H9 (cell line): ENCODE results near the gene PACS1. TPM values are rescaled to one million over a fixed set of nuclear protein-coding genes. Genes with fewer than 3 reads are reported as not detected.
A peak's percentile ranks its signal among the peaks of the same experiment; 100 is the strongest.

ENCODE experiments used
- DNase-seq: peaks from one replicate; pipeline ENCODE4 v3.0.0-alpha.2; 2017
- H2AFZ ChIP-seq: one replicate; pipeline ENCODE4 v1.6.1; 2013; ENCODE audit warnings: mild to moderate bottlenecking, low read length, control low read depth, moderate library complexity
- H2AK5ac ChIP-seq: 2 replicates; pipeline ENCODE4 v1.6.1; 2013; ENCODE audit warnings: low read length, control low read depth, mixed read lengths; ENCODE audit not compliant: insufficient read length
- H2BK120ac ChIP-seq: one replicate; pipeline ENCODE4 v1.6.1; 2013; ENCODE audit warnings: low read depth, mild to moderate bottlenecking, low read length, control low read depth, inconsistent platforms; ENCODE audit not compliant: poor library complexity, severe bottlenecking
- H2BK12ac ChIP-seq: 2 replicates; pipeline ENCODE4 v1.6.1; 2013; ENCODE audit warnings: low read length, control low read depth, mixed read lengths, low read depth; ENCODE audit not compliant: insufficient read length
- H2BK15ac ChIP-seq: 2 replicates; pipeline ENCODE4 v1.6.1; 2013; ENCODE audit warnings: low read depth, low read length, control low read depth
- H2BK20ac ChIP-seq: one replicate; pipeline ENCODE4 v1.6.1; 2013; ENCODE audit warnings: low read depth, mild to moderate bottlenecking, low read length, control low read depth, inconsistent platforms; ENCODE audit not compliant: poor library complexity, severe bottlenecking
- H2BK5ac ChIP-seq: 2 replicates; pipeline ENCODE4 v1.6.1; 2013; ENCODE audit warnings: low read length, control low read depth, mixed read lengths; ENCODE audit not compliant: insufficient read length
- H3K14ac ChIP-seq: 2 replicates; pipeline ENCODE4 v1.6.1; 2013; ENCODE audit warnings: low read length, control low read depth; ENCODE audit not compliant: insufficient read depth
- H3K18ac ChIP-seq: 2 replicates; pipeline ENCODE4 v1.6.1; 2013; ENCODE audit warnings: low read depth, mild to moderate bottlenecking, mixed read lengths, low read length, control low read depth; ENCODE audit not compliant: insufficient read length
- H3K23ac ChIP-seq: 2 replicates; pipeline ENCODE4 v1.6.1; 2013; ENCODE audit warnings: low read length, control low read depth, mixed read lengths, low read depth; ENCODE audit not compliant: insufficient read length
- H3K23me2 ChIP-seq: 2 replicates; pipeline ENCODE4 v1.6.1; 2013; ENCODE audit warnings: low read depth, mild to moderate bottlenecking, mixed read lengths, low read length, control low read depth; ENCODE audit not compliant: insufficient read length, poor library complexity, severe bottlenecking
- H3K27ac ChIP-seq: 2 replicates; pipeline ENCODE4 v1.5.1; 2013; ENCODE audit warnings: low read length, control low read depth, mixed read lengths, low read depth; ENCODE audit not compliant: insufficient read length
- H3K27me3 ChIP-seq: 2 replicates; pipeline ENCODE4 v1.6.1; 2013; ENCODE audit warnings: low read length, control low read depth, inconsistent platforms; ENCODE audit not compliant: insufficient read depth
- H3K4ac ChIP-seq: 2 replicates; pipeline ENCODE4 v1.6.1; 2013; ENCODE audit warnings: low read depth, mild to moderate bottlenecking, control low read depth, inconsistent platforms, low read length, moderate library complexity
- H3K4me1 ChIP-seq: 2 replicates; pipeline ENCODE4 v1.6.1; 2013; ENCODE audit warnings: low read length, control low read depth, inconsistent platforms; ENCODE audit not compliant: insufficient read depth
- H3K4me2 ChIP-seq: 2 replicates; pipeline ENCODE4 v1.6.1; 2013; ENCODE audit warnings: low read length, control low read depth, mixed read lengths; ENCODE audit not compliant: insufficient read length, insufficient read depth
- H3K56ac ChIP-seq: 2 replicates; pipeline ENCODE4 v1.6.1; 2013; ENCODE audit warnings: low read depth, mild to moderate bottlenecking, mixed read lengths, low read length, control low read depth; ENCODE audit not compliant: insufficient read length
- H3K79me1 ChIP-seq: 2 replicates; pipeline ENCODE4 v1.6.1; 2013; ENCODE audit warnings: low read depth, mild to moderate bottlenecking, moderate library complexity, low read length, control low read depth, inconsistent platforms; ENCODE audit not compliant: insufficient read depth, poor library complexity, severe bottlenecking
- H3K79me2 ChIP-seq: 2 replicates; pipeline ENCODE4 v1.6.1; 2013; ENCODE audit warnings: low read length, control low read depth, inconsistent platforms; ENCODE audit not compliant: insufficient read depth
- H3K9ac ChIP-seq: 2 replicates; pipeline ENCODE4 v1.6.1; 2013; ENCODE audit warnings: low read length, control low read depth, mixed read lengths; ENCODE audit not compliant: insufficient read length; ENCODE audit errors: extremely low read depth
- H3K9me3 ChIP-seq: one replicate; pipeline ENCODE4 v1.6.1; 2013; ENCODE audit warnings: low read depth, low read length, inconsistent platforms; ENCODE audit not compliant: control insufficient read depth
- H3T11ph ChIP-seq: one replicate; pipeline ENCODE4 v1.6.1; 2013; ENCODE audit warnings: mild to moderate bottlenecking, low read length, control low read depth, inconsistent platforms
- H4K20me1 ChIP-seq: one replicate; pipeline ENCODE4 v1.6.1; 2013; ENCODE audit not compliant: control insufficient read depth, insufficient read length, insufficient read depth
- H4K5ac ChIP-seq: 2 replicates; pipeline ENCODE4 v1.6.1; 2013; ENCODE audit warnings: low read depth, mild to moderate bottlenecking, mixed read lengths, low read length, control low read depth; ENCODE audit not compliant: insufficient read length
- H4K8ac ChIP-seq: replicated peaks from 2 replicates; pipeline ENCODE4 v1.6.1; 2013; ENCODE audit warnings: low read length, control low read depth, mixed read lengths, low read depth; ENCODE audit not compliant: insufficient read length
- H4K91ac ChIP-seq: 2 replicates; pipeline ENCODE4 v1.6.1; 2013; ENCODE audit warnings: low read depth, mild to moderate bottlenecking, moderate library complexity, mixed read lengths, low read length, control low read depth; ENCODE audit not compliant: insufficient read length
- H3K27ac Mint-ChIP-seq, 3 experiments: 2 replicates in 2 of 3; 3 replicates in 1 of 3; pipeline ENCODE4 v1.8.0; 2020 to 2021; ENCODE audit warnings: mixed read lengths in 3 of 3, mild to moderate bottlenecking in 1 of 3, moderate library complexity in 1 of 3
- H3K27me3 Mint-ChIP-seq: 2 replicates; pipeline ENCODE4 v1.8.0; 2021; ENCODE audit warnings: low read depth, mild to moderate bottlenecking, moderate library complexity, mixed read lengths
- H3K36me3 Mint-ChIP-seq, 3 experiments: 2 replicates in 2 of 3; 3 replicates in 1 of 3; pipeline ENCODE4 v1.8.0; 2020 to 2021; ENCODE audit warnings: low read depth in 3 of 3, mixed read lengths in 3 of 3; ENCODE audit not compliant: insufficient read depth in 1 of 3
- H3K4me1 Mint-ChIP-seq, 2 experiments: 2 replicates each; pipeline ENCODE4 v1.8.0; 2020; ENCODE audit warnings: mixed read lengths in 2 of 2
- H3K4me3 Mint-ChIP-seq, 2 experiments: 2 replicates in 1 of 2; 3 replicates in 1 of 2; pipeline ENCODE4 v1.8.0; 2020 to 2021; ENCODE audit warnings: mild to moderate bottlenecking in 2 of 2, mixed read lengths in 2 of 2, moderate library complexity in 1 of 2
- H3K9me3 Mint-ChIP-seq, 2 experiments: 2 replicates in 1 of 2; 3 replicates in 1 of 2; pipeline ENCODE4 v1.8.0; 2020; ENCODE audit warnings: mild to moderate bottlenecking in 2 of 2, mixed read lengths in 2 of 2, moderate library complexity in 1 of 2
- CTCF ChIP-seq: fragments of 200-600 bp; sonication (generic); conservative IDR thresholded peaks from 3 replicates; pipeline ENCODE4 v1.8.0; 2021; ENCODE audit warnings: antibody characterized with exemption, mild to moderate bottlenecking
- WGBS: extraction: QIAGEN DNeasy Blood & Tissue Kit; methylation state at CpG from one replicate; pipeline ENCODE4 v1.1.7; 2013; ENCODE audit warnings: missing lambda C conversion rate, low lambda C conversion rate, mixed read lengths; ENCODE audit not compliant: insufficient read length; ENCODE audit errors: extremely low coverage; 5-methylcytosine and 5-hydroxymethylcytosine counted together
- total RNA-seq: library from RNA; stranded (reverse); gene quantifications from 2 replicates; pipeline ENCODE4 v1.2.1, GENCODE V29; 2021

PACS1 gene
- total RNA-seq, 1 experiment from 2014 or later: 35.5 TPM

GRCh38 chr11:66044757-66045156 is 25.3 kb upstream of the PACS1 start:
- Histone ChIP-seq H3K23me2 (peaks cover 8% of the 10 kb centered on the region), H2AFZ (no peak overlapping the region), H3K23ac (no peak overlapping the region), H3K9ac (no peak overlapping the region), H3K27me3 (no peaks in the 10 kb centered on the region), H4K5ac (no peak overlapping the region), H3K14ac (no peak overlapping the region), H2BK12ac (no peak overlapping the region), H3K79me2 (no peaks in the 10 kb centered on the region), H2BK5ac (no peak overlapping the region), H3K27ac (no peak overlapping the region), H3K9me3 (no peaks in the 10 kb centered on the region), H3K4me2 (no peak overlapping the region), H3K18ac (no peak overlapping the region), H3K4me1 (0 out of 2 replicates have a peak, but pooled peaks cover 4% of the 10 kb centered on the region), H4K20me1 (peaks cover 3% of the 10 kb centered on the region), H4K91ac (no peak overlapping the region), H4K8ac (no peak overlapping the region), H2BK15ac (no peak overlapping the region), H2BK20ac (no peak overlapping the region), H2BK120ac (no peak overlapping the region), H3K79me1 (no peaks in the 10 kb centered on the region), H3T11ph (no peak overlapping the region), H3K4ac (no peak overlapping the region), H3K56ac (no peak overlapping the region), H2AK5ac (no peak overlapping the region)
- Mint-ChIP-seq H3K4me3 (peak overlapping the region in 1 of 2 experiments; percentile 38; a peak in 1 of 5 replicates), H3K36me3 (peaks cover 17 to 32% (median 21%) of the 10 kb centered on the region in 3 experiments; a peak in 6 of 7 replicates), H3K27ac (no peak overlapping the region; a peak in 1 of 7 replicates), H3K27me3 (no peaks in the 10 kb centered on the region; the same call in 1 of the 2 replicates), H3K4me1 (peaks cover 23 to 30% of the 10 kb centered on the region in 2 experiments), H3K9me3 (no peaks in the 10 kb centered on the region)
- TF ChIP-seq CTCF: no peak
- no peak for DNase-seq
- no CpG with 5 or more reads among the region's 6 CpGs for WGBS
